HCT116 (cell line): ENCODE measurements around the gene AKR1E2. TPM values are rescaled to one million over a fixed set of nuclear protein-coding genes. Genes with fewer than 3 reads are reported as not detected.

Experiments used
- ATAC-seq: fragments of 200-7000 bp; cut with Tn5 transposase; 2 replicates; pipeline ENCODE4 v1.9.1; 2020; ENCODE audit warnings: mild to moderate bottlenecking, moderate library complexity
- BruUV-seq: library from RNA; stranded (reverse); fragments of 400-500 nt; replicated peaks from 2 replicates; lab custom pipeline; 2021; lab: Mats Ljungman, UMichigan
- CTCF ChIA-PET: fragments of 300-600 bp; sonication (Branson Sonifier 250); formaldehyde crosslinking; loops from one replicate; lab custom pipeline; 2021; ENCODE audit warnings: antibody characterized with exemption; lab: Charles Lee
- POLR2A ChIA-PET: fragments of 300-600, 350-600 bp; sonication (Branson Sonifier 250); formaldehyde crosslinking; loops from one replicate; lab custom pipeline; 2021; ENCODE audit warnings: antibody characterized with exemption; lab: Charles Lee
- RAD21 ChIA-PET, 2 experiments: fragments of 300-600 bp; sonication (Branson Sonifier 250); formaldehyde crosslinking; loops; one replicate each; lab custom pipeline; 2023; ENCODE audit warnings: low total read pairs in 2 of 2; ENCODE audit not compliant: uncharacterized antibody in 2 of 2, unreplicated experiment in 2 of 2, low non-redundant PET in 1 of 2; lab: Charles Lee
- DNase-seq: peaks from one replicate; pipeline ENCODE4 v3.0.0-alpha.2; 2010; ENCODE audit warnings: low read depth, low spot score
- H2AFZ ChIP-seq: fragments of 200-600 bp; shearing (Covaris generic), sonication (generic); 2 replicates; pipeline ENCODE4 v1.6.1; 2017; ENCODE audit warnings: low read depth, mixed run types, mixed read lengths, antibody characterized with exemption, low read length; ENCODE audit not compliant: poor library complexity, severe bottlenecking
- H3K27ac ChIP-seq: 2 replicates; pipeline ENCODE4 v1.5.1; 2012; ENCODE audit warnings: low read depth, low read length
- H3K27me3 ChIP-seq: fragments of 200-600 bp; sonication (generic); 2 replicates; pipeline ENCODE4 v1.6.1; 2016; ENCODE audit warnings: mixed run types, low read length, mixed read lengths; ENCODE audit not compliant: insufficient read depth
- H3K36me3 ChIP-seq, 2 experiments: fragments of 200-500 bp in 1 of 2; fragments of 200-600 bp in 1 of 2; sonication (Bioruptor generic) in 1 of 2; sonication (generic) in 1 of 2; 2 replicates each; pipeline versions ENCODE4 v1.5.1 to v1.6.1; 2014 to 2016; ENCODE audit warnings: low read length in 2 of 2, inconsistent platforms in 1 of 2, mixed read lengths in 1 of 2, mixed run types in 1 of 2; ENCODE audit not compliant: insufficient read depth in 2 of 2, control insufficient read depth in 1 of 2
- H3K4me1 ChIP-seq, 2 experiments: fragments of 200-600 bp in 1 of 2; sonication (generic) in 1 of 2; 2 replicates each; pipeline versions ENCODE4 v1.5.1 to v1.6.1; 2012 to 2017; ENCODE audit warnings: low read length in 2 of 2, inconsistent platforms in 1 of 2, mild to moderate bottlenecking in 1 of 2, mixed read lengths in 1 of 2, mixed run types in 1 of 2, moderate library complexity in 1 of 2; ENCODE audit not compliant: insufficient read depth in 2 of 2, control insufficient read depth in 1 of 2
- H3K4me2 ChIP-seq: fragments of 200-600 bp; sonication (generic); 2 replicates; pipeline ENCODE4 v1.6.1; 2017; ENCODE audit warnings: mixed run types, low read length, mixed read lengths
- H3K4me3 ChIP-seq, 2 experiments: fragments of 200-600 bp in 1 of 2; sonication (generic) in 1 of 2; replicated peaks in 1 of 2; 2 replicates each; pipeline ENCODE4 v1.5.1; 2011 to 2016; ENCODE audit warnings: low read length in 2 of 2, control low read depth in 1 of 2, low read depth in 1 of 2, mild to moderate bottlenecking in 1 of 2, mixed read lengths in 1 of 2, mixed run types in 1 of 2
- H3K79me2 ChIP-seq: fragments of 200-600 bp; sonication (generic); 2 replicates; pipeline ENCODE4 v1.6.1; 2017; ENCODE audit warnings: mild to moderate bottlenecking, mixed run types, low read length, moderate library complexity, mixed read lengths; ENCODE audit not compliant: insufficient read depth
- H3K9ac ChIP-seq: fragments of 200-600 bp; sonication (generic); 2 replicates; pipeline ENCODE4 v1.6.1; 2016; ENCODE audit warnings: low read length, mixed read lengths
- H3K9me2 ChIP-seq: fragments of 200-600 bp; sonication (generic), shearing (Covaris generic); 2 replicates; pipeline ENCODE4 v1.6.1; 2017; ENCODE audit warnings: mixed run types, mild to moderate bottlenecking, moderate library complexity; ENCODE audit not compliant: insufficient read depth
- H3K9me3 ChIP-seq, 2 experiments: fragments of 200-500 bp in 1 of 2; fragments of 200-600 bp in 1 of 2; sonication (Bioruptor generic) in 1 of 2; sonication (generic) in 1 of 2; 2 replicates each; pipeline ENCODE4 v1.6.1; 2014 to 2017; ENCODE audit warnings: low read length in 2 of 2, mixed read lengths in 2 of 2, inconsistent platforms in 1 of 2, low read depth in 1 of 2, mild to moderate bottlenecking in 1 of 2, mixed run types in 1 of 2, moderate library complexity in 1 of 2; ENCODE audit not compliant: control insufficient read depth in 1 of 2, insufficient read depth in 1 of 2
- H4K20me1 ChIP-seq: fragments of 200-600 bp; sonication (generic), shearing (Covaris generic); 2 replicates; pipeline ENCODE4 v1.6.1; 2017; ENCODE audit warnings: mixed run types, mild to moderate bottlenecking, moderate library complexity; ENCODE audit not compliant: insufficient read depth
- ATF3 ChIP-seq: IDR thresholded peaks from 2 replicates; pipeline ENCODE4 v1.6.1; 2012
- CBX3 ChIP-seq: IDR thresholded peaks from 2 replicates; pipeline ENCODE4 v1.6.1; 2012; ENCODE audit warnings: low read depth
- CEBPB ChIP-seq: IDR thresholded peaks from 2 replicates; pipeline ENCODE4 v1.6.1; 2012; ENCODE audit warnings: low read depth
- CTCF ChIP-seq, 3 experiments: fragments of 200-600 bp in 1 of 3; sonication (generic) in 1 of 3; IDR thresholded peaks in 2 of 3; conservative IDR thresholded peaks in 1 of 3; 2 replicates each; pipeline ENCODE4 v1.5.1; 2012 to 2017; ENCODE audit warnings: low read depth in 2 of 3, low read length in 2 of 3, antibody characterized with exemption in 1 of 3, borderline replicate concordance in 1 of 3, control low read depth in 1 of 3, mild to moderate bottlenecking in 1 of 3, mixed read lengths in 1 of 3, mixed run types in 1 of 3, moderate library complexity in 1 of 3; ENCODE audit not compliant: insufficient read depth in 1 of 3
- EGR1 ChIP-seq: IDR thresholded peaks from 2 replicates; pipeline ENCODE4 v1.6.1; 2012; ENCODE audit warnings: low read depth
- ELF1 ChIP-seq: IDR thresholded peaks from 2 replicates; pipeline ENCODE4 v1.6.1; 2012; ENCODE audit warnings: low read depth, borderline replicate concordance
- EZH2 ChIP-seq: fragments of 200-600 bp; sonication (generic); IDR thresholded peaks from 2 replicates; pipeline ENCODE4 v1.6.1; 2017; ENCODE audit warnings: antibody characterized with exemption, mixed run types
- EZH2phosphoT487 ChIP-seq: fragments of 200-600 bp; IDR thresholded peaks from 2 replicates; pipeline ENCODE4 v1.6.1; 2018; ENCODE audit warnings: antibody characterized with exemption, borderline replicate concordance
- FOSL1 ChIP-seq: IDR thresholded peaks from 2 replicates; pipeline ENCODE4 v1.6.1; 2012; ENCODE audit warnings: low read depth
- JUND ChIP-seq: IDR thresholded peaks from 2 replicates; pipeline ENCODE4 v1.6.1; 2012
- POLR2A ChIP-seq: IDR thresholded peaks from 2 replicates; pipeline ENCODE4 v1.7.0; 2011; ENCODE audit warnings: borderline replicate concordance; ENCODE audit not compliant: insufficient read depth, insufficient read length; ENCODE audit errors: extremely low read depth
- POLR2AphosphoS5 ChIP-seq: IDR thresholded peaks from 2 replicates; pipeline ENCODE4 v1.6.1; 2011; ENCODE audit warnings: mild to moderate bottlenecking, low read depth, low read length, moderate library complexity
- RAD21 ChIP-seq: IDR thresholded peaks from 2 replicates; pipeline ENCODE4 v1.6.1; 2012; ENCODE audit warnings: low read depth, mild to moderate bottlenecking
- REST ChIP-seq: IDR thresholded peaks from 2 replicates; pipeline ENCODE4 v1.6.1; 2012; ENCODE audit warnings: low read depth
- SIN3A ChIP-seq: IDR thresholded peaks from 2 replicates; pipeline ENCODE4 v1.6.1; 2012; ENCODE audit warnings: low read depth
- SP1 ChIP-seq: IDR thresholded peaks from 2 replicates; pipeline ENCODE4 v1.6.1; 2012; ENCODE audit warnings: low read depth
- SRF ChIP-seq: IDR thresholded peaks from 2 replicates; pipeline ENCODE4 v1.6.1; 2012; ENCODE audit warnings: low read depth
- TCF7L2 ChIP-seq: IDR thresholded peaks from 2 replicates; pipeline ENCODE4 v1.7.0; 2011; ENCODE audit warnings: borderline replicate concordance, inconsistent platforms; ENCODE audit not compliant: insufficient read depth, insufficient read length; ENCODE audit errors: extremely low read depth
- YY1 ChIP-seq: IDR thresholded peaks from 2 replicates; pipeline ENCODE4 v1.6.1; 2011; ENCODE audit warnings: low read length, low read depth, moderate library complexity, mild to moderate bottlenecking; ENCODE audit not compliant: insufficient replicate concordance; ENCODE audit errors: extremely low read depth
- ZFX ChIP-seq: fragments of 450-650 bp; IDR thresholded peaks from 2 replicates; pipeline ENCODE4 v1.6.1; 2017
- ZNF274 ChIP-seq: fragments of 200-500 bp; sonication (Bioruptor generic); IDR thresholded peaks from 2 replicates; pipeline ENCODE4 v1.6.1; 2014; ENCODE audit warnings: mild to moderate bottlenecking, low read depth, low read length, inconsistent platforms
- intact Hi-C: fragments of 100-400 bp; cut with micrococcal nuclease; formaldehyde crosslinking; loops from 2 replicates; pipeline ENCODE4 v1.10.0; 2022
- total RNA-seq: library from RNA; stranded (reverse); gene quantifications from one replicate; pipeline ENCODE4 v1.2.1, GENCODE V29; 2021; ENCODE audit not compliant: unreplicated experiment

AKR1E2 gene
- total RNA-seq, 1 experiment from 2014 or later = 5.0 TPM

- ChIA-PET CTCF (interaction anchor here (0.7 to 4.1 kb wide), 25 partner anchors 10 to 780 kb away, joined by 3 to 28 read pairs (median 5); partner anchors contain the start of genes AKR1C1, AKR1C3 and AKR1E2), POLR2A (interaction anchor here (0.5 kb wide), 1 partner anchor 444 kb away, joined by 3 read pairs; no protein-coding TSS in a partner anchor), RAD21 (interaction anchor here (0.9 to 1.3 kb wide), 3 partner anchors 434 to 584 kb away, joined by 3 read pairs; no protein-coding TSS in a partner anchor)
- Histone ChIP-seq H3K79me2 (no peaks in the 10 kb centered on the region), H3K4me1 (peaks cover 0 to 5% of the 10 kb centered on the region in 2 experiments; a peak in 1 of 4 replicates), H2AFZ (no peak overlapping the region), H3K4me2 (peak overlapping the region; percentile 11), H3K9me2 (no peaks in the 10 kb centered on the region), H3K27me3 (no peaks in the 10 kb centered on the region), H3K27ac (no peak overlapping the region), H3K9ac (no peak overlapping the region), H3K9me3 (no peaks in the 10 kb centered on the region), H4K20me1 (no peaks in the 10 kb centered on the region), H3K4me3 (no peak overlapping the region), H3K36me3 (no peaks in the 10 kb centered on the region)
- peak; percentile 96 for ATAC-seq
- intact Hi-C loops = loop anchor here (1.0 kb wide), 6 partner anchors 133 to 774 kb away; partner anchors contain the start of gene AKR1C3
- no TSS peak for BruUV-seq
- DNase-seq = peak; percentile 88
- peak; percentile 63 for TF ChIP-seq YY1
- no peak for TF ChIP-seq FOSL1
- no peak for TF ChIP-seq SP1
- TF ChIP-seq RAD21 = peak; percentile 96
- TF ChIP-seq ZNF274 = no peak
- 0 out of 2 replicates have a peak, but pooled peaks have one; percentile 30 for TF ChIP-seq CBX3
- no peak for TF ChIP-seq EZH2
- TF ChIP-seq ZFX = no peak
- no peak for TF ChIP-seq POLR2A
- no peak for TF ChIP-seq ELF1
- TF ChIP-seq TCF7L2 = peak; percentile 9
- TF ChIP-seq EGR1 = no peak
- TF ChIP-seq ATF3 = no peak
- TF ChIP-seq SIN3A = no peak
- no peak for TF ChIP-seq JUND
- TF ChIP-seq REST = no peak
- no peak for TF ChIP-seq SRF
- no peak for TF ChIP-seq CEBPB
- peak; percentile 95 to 100 (median 100) for TF ChIP-seq CTCF (IDR thresholded peaks at IDR 0.05 in 2 of 3, conservative IDR thresholded peaks at IDR 0.05 in 1 of 3; ENCODE audit: borderline replicate concordance in 1 of 3, insufficient read depth in 1 of 3, low read depth in 2 of 3, low read length in 2 of 3)
- peak; percentile 25; the same call in 1 of the 2 replicates for TF ChIP-seq POLR2AphosphoS5
- no peak for TF ChIP-seq EZH2phosphoT487
Measured at GRCh38 chr10:4849555-4850242, 23.7 kb downstream of the AKR1E2 start.
